ENCODE measurements around the gene PACS2. TPM values are rescaled to one million over a fixed set of nuclear protein-coding genes. Genes with fewer than 3 reads are reported as not detected.

PACS2 gene
- total RNA-seq, 3 donors from 2014 or later, result 23.1 to 27.2 (median 24.8) TPM

GRCh38 chr14:105419195-105420091 lies 104.9 kb downstream of the PACS2 start, which contains the start of gene MTA1:
Gene MTA1, plus strand, starts transcription at chr14:105419827. Its CDS starts 209 bp downstream, at chr14:105420036.
- H3K27me3 Mint-ChIP-seq (ENCODE audit: low read depth), result peaks cover 2% of the 10 kb centered on the region
- DNase-seq (peak; percentile 41), ATAC-seq (peak; percentile 63 to 64)
- peaks cover 29% of the 10 kb centered on the region for H3K4me1 Mint-ChIP-seq (ENCODE audit: low read depth)
- H3K4me3 Mint-ChIP-seq, result peak within 1 kb of the TSS; percentile 90
- H3K9me3 Mint-ChIP-seq, result no peaks in the 10 kb centered on the region
- no peaks in the 10 kb centered on the region for H3K36me3 Mint-ChIP-seq (ENCODE audit: insufficient read depth)

- Mint-ChIP-seq H3K27me3 (ENCODE audit: low read depth) (no peaks in the 10 kb centered on the region), H3K36me3 (ENCODE audit: insufficient read depth) (no peaks in the 10 kb centered on the region), H3K9me3 (no peaks in the 10 kb centered on the region), H3K4me1 (ENCODE audit: low read depth) (peaks cover 27% of the 10 kb centered on the region), H3K4me3 (peak overlapping the region; percentile 90)
- ATAC-seq, result peak; percentile 11 to 29
- no peak for DNase-seq
These were observed 105.8 kb downstream of the PACS2 start for GRCh38 chr14:105420101-105420973.

- Mint-ChIP-seq H3K27me3 (ENCODE audit: low read depth) (no peaks in the 10 kb centered on the region), H3K4me3 (peak overlapping the region; percentile 90), H3K4me1 (ENCODE audit: low read depth) (peaks cover 27% of the 10 kb centered on the region), H3K9me3 (no peaks in the 10 kb centered on the region), H3K36me3 (ENCODE audit: insufficient read depth) (peaks cover 2% of the 10 kb centered on the region)
- ATAC-seq (no peak), DNase-seq (no peak)
These were observed 106.6 kb downstream of the PACS2 start for GRCh38 chr14:105420974-105421674.

DNA sequence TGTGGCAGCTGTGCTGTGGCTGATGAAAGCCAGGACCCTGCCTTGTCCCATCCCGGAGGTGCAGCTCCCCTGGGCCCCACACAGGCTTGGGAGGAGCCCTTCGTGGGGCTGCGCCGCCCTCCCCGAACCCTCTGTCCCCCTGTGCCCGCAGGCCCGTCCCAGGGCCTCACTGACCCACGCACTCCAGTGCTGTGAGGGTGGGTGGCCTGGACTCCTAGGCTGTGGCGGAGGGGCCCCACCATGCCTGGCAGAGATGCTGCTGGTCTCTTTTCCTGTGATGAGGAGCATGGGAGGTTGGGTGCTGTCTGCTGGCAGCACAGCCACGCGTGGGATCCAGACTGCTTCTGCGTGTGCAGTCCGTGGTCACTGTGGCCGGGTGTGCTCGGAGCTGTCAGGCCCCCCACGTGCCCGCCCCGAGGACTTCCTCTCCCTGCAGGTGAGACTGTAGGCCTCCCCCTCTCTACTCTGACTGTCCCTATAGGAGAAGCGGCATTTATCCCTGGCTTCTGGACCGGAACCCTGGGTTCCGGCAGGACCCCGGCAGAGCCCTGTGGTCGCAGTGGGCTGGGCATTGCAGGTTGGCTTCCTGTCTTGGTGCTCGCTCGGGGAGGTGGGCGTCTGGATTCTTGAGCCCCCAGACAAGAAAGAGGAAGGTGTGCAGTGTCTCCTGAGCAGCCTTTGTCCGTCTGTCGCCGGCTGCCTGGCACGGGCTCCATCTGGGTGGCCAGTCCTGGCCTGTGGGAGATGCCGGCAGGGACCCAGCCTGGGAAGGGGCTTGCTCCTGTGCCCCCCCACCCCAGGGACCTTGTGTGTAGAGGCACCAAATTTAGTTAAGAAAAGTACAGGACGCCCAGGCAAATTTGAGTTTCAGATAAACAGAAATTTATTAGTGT lies 107.4 kb downstream of the PACS2 start:
- DNase-seq (no peak), ATAC-seq (no peak)
- Mint-ChIP-seq H3K27me3 (ENCODE audit: low read depth) (no peaks in the 10 kb centered on the region), H3K4me1 (ENCODE audit: low read depth) (peaks cover 30% of the 10 kb centered on the region), H3K36me3 (ENCODE audit: insufficient read depth) (peaks cover 5% of the 10 kb centered on the region), H3K9me3 (no peaks in the 10 kb centered on the region), H3K4me3 (peak overlapping the region; percentile 90)

- no peak for ATAC-seq
- peak overlapping the region; percentile 40 for H3K4me3 Mint-ChIP-seq
- peaks cover 8% of the 10 kb centered on the region for H3K36me3 Mint-ChIP-seq (ENCODE audit: insufficient read depth)
- DNase-seq, result no peak
- H3K27me3 Mint-ChIP-seq (ENCODE audit: low read depth), result no peaks in the 10 kb centered on the region
- no peaks in the 10 kb centered on the region for H3K9me3 Mint-ChIP-seq
- peaks cover 33% of the 10 kb centered on the region for H3K4me1 Mint-ChIP-seq (ENCODE audit: low read depth)
These were observed 108.3 kb downstream of the PACS2 start for GRCh38 chr14:105422695-105423487.

DNA sequence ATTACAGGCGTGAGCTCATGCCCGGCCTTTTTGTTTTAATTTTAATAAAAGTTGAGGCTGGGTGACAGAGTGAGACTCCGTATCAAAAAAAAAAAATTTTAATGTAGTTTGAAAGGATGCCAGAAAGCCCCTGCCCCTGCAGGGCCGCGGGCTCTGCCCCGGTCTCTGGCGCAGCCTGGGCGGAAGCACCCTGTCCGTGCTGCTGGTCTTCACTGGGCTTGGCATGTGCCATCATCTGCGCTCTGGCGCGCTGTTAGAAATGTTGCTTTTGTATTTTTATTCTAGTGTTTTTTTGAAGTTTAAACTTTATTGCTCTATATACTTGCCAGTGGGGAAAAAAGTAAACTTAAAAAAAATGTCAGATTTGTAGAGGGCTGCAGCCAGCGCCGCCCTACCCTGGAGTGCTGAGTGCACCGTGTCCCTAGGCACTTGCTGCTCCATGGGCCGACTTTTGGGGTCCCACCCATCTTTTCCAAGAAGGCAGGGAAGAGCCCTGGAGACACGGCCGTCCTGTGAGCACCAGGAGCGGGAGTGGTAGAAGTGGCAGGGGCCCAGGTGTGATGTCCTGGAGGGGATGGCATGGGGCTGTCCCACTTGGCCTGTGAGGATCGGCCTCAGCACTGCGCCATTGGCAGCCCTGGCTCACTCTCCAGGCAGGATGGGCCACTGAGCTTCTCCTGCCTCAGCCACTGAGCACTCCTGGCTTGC lies 109.1 kb downstream of the PACS2 start:
- DNase-seq (no peak), ATAC-seq (no peak)
- peaks cover 8% of the 10 kb centered on the region for H3K36me3 Mint-ChIP-seq (ENCODE audit: insufficient read depth)
- H3K27me3 Mint-ChIP-seq (ENCODE audit: low read depth), result no peaks in the 10 kb centered on the region
- H3K4me3 Mint-ChIP-seq, result no peak overlapping the region
- H3K9me3 Mint-ChIP-seq, result no peaks in the 10 kb centered on the region
- peaks cover 35% of the 10 kb centered on the region for H3K4me1 Mint-ChIP-seq (ENCODE audit: low read depth)

- DNase-seq (no peak), ATAC-seq (no peak)
- Mint-ChIP-seq H3K27me3 (ENCODE audit: low read depth) (no peaks in the 10 kb centered on the region), H3K4me1 (ENCODE audit: low read depth) (peaks cover 29% of the 10 kb centered on the region), H3K36me3 (ENCODE audit: insufficient read depth) (peaks cover 8% of the 10 kb centered on the region), H3K9me3 (no peaks in the 10 kb centered on the region), H3K4me3 (no peak overlapping the region)
These were observed 110.3 kb downstream of the PACS2 start for GRCh38 chr14:105424861-105425260.

DNA sequence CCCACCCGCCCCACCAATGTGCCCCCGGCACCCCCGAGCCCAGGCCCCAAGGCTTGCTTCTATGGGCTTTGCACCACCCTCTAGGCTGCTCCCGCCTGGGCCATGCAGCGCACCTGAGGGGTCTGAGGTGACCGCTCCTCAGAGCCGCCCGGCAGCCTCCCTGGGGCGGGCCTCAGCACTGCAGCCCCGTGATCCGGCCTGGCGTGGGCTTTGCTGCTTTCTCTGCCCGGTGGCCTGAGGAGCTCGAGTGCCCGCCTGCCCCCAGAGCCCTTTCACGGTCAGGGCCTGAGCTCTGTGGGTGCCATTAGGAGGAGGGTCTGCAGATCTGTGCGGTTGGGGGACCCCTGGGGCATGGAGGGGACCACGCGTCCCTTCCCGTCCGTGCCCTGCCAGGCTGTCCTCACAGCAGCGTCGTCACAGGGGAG lies 111.3 kb downstream of the PACS2 start:
- DNase-seq (no peak), ATAC-seq (no peak)
- Mint-ChIP-seq H3K4me1 (ENCODE audit: low read depth) (peaks cover 29% of the 10 kb centered on the region), H3K27me3 (ENCODE audit: low read depth) (no peaks in the 10 kb centered on the region), H3K36me3 (ENCODE audit: insufficient read depth) (peaks cover 12% of the 10 kb centered on the region), H3K4me3 (no peak overlapping the region), H3K9me3 (no peaks in the 10 kb centered on the region)

- peaks cover 25% of the 10 kb centered on the region for H3K4me1 Mint-ChIP-seq (ENCODE audit: low read depth)
- no peaks in the 10 kb centered on the region for H3K27me3 Mint-ChIP-seq (ENCODE audit: low read depth)
- H3K9me3 Mint-ChIP-seq, result no peaks in the 10 kb centered on the region
- ATAC-seq (no peak), DNase-seq (no peak)
- H3K36me3 Mint-ChIP-seq (ENCODE audit: insufficient read depth), result peaks cover 18% of the 10 kb centered on the region
- H3K4me3 Mint-ChIP-seq, result no peak overlapping the region
These were observed 112.0 kb downstream of the PACS2 start for GRCh38 chr14:105426416-105427130.

GRCh38 chr14:105427412-105427811 lies 112.9 kb downstream of the PACS2 start:
- no peak for ATAC-seq
- Mint-ChIP-seq H3K9me3 (no peaks in the 10 kb centered on the region), H3K36me3 (ENCODE audit: insufficient read depth) (peaks cover 18% of the 10 kb centered on the region), H3K4me3 (no peak overlapping the region), H3K27me3 (ENCODE audit: low read depth) (no peaks in the 10 kb centered on the region), H3K4me1 (ENCODE audit: low read depth) (peaks cover 17% of the 10 kb centered on the region)
- DNase-seq, result no peak

GRCh38 chr14:105427936-105428485 lies 113.5 kb downstream of the PACS2 start:
- no peaks in the 10 kb centered on the region for H3K27me3 Mint-ChIP-seq (ENCODE audit: low read depth)
- H3K9me3 Mint-ChIP-seq, result no peaks in the 10 kb centered on the region
- no peak for ATAC-seq
- DNase-seq, result no peak
- H3K36me3 Mint-ChIP-seq (ENCODE audit: insufficient read depth), result peaks cover 18% of the 10 kb centered on the region
- peaks cover 12% of the 10 kb centered on the region for H3K4me1 Mint-ChIP-seq (ENCODE audit: low read depth)
- H3K4me3 Mint-ChIP-seq, result no peak overlapping the region

Data from activated T-cell treated with anti-CD3 and anti-CD28 coated beads, Interleukin-2, amount 50 U/mL, for 4 hours (primary cell).